ENCODE measurements around the gene B3GALNT2. TPM values are rescaled to one million over a fixed set of nuclear protein-coding genes. Genes with fewer than 3 reads are reported as not detected.
A peak's percentile ranks its signal among the peaks of the same experiment; 100 is the strongest.
"Not testable (repeated sequence)": the region's sequence is repeated elsewhere in the genome, so short reads cannot be mapped to it uniquely, and the experiment has no call there.

The B3GALNT2 gene
- total and polyA plus RNA-seq, 12 donors: 2.6 to 26.6 (median 21.4) TPM

GRCh38 chr1:235546369-235547155, 42.3 kb upstream of the B3GALNT2 start:
- 32 to 42% methylated on average over 10 of the region's 10 CpGs for WGBS, 2 donors
- DNase-seq; intact Hi-C loops (cut with DNase I); H3K27me3 ChIP-seq; H3K27ac ChIP-seq; ATAC-seq; H3K36me3 ChIP-seq; H3K4me3 ChIP-seq; H3K4me1 ChIP-seq; H3K9me3 ChIP-seq: not testable (repeated sequence)
- peak in 1 of 9 donors; percentile 23 for TF ChIP-seq CTCF (IDR thresholded peaks at IDR 0.05)

- intact Hi-C loops (cut with DNase I): no loop called here
- Histone ChIP-seq H3K27me3 (peaks cover 0 to 7% (median 0%) of the 10 kb centered on the region in 7 donors), H3K27ac (no peak overlapping the region), H3K4me3 (no peak overlapping the region), H3K4me1 (no peaks in the 10 kb centered on the region), H3K36me3 (no peaks in the 10 kb centered on the region), H3K9me3 (no peaks in the 10 kb centered on the region)
- no peak for DNase-seq
- TF ChIP-seq CTCF (IDR thresholded peaks at IDR 0.05): no peak
- WGBS, 2 donors: 92 to 93% methylated on average over 9 of the region's 9 CpGs
- no peak for ATAC-seq
These were observed 41.2 kb upstream of the B3GALNT2 start for GRCh38 chr1:235545292-235545930.

GRCh38 chr1:235542845-235543244, 38.6 kb upstream of the B3GALNT2 start:
- DNase-seq; H3K9me3 ChIP-seq; H3K4me1 ChIP-seq; intact Hi-C loops (cut with DNase I); H3K36me3 ChIP-seq; H3K4me3 ChIP-seq; H3K27me3 ChIP-seq; ATAC-seq; H3K27ac ChIP-seq: not testable (repeated sequence)
- 80 to 82% methylated on average over 7 of the region's 7 CpGs for WGBS, 2 donors

GRCh38 chr1:235533476-235534168, 29.4 kb upstream of the B3GALNT2 start:
- Histone ChIP-seq H3K36me3 (no peaks in the 10 kb centered on the region), H3K9me3 (no peaks in the 10 kb centered on the region), H3K27ac (no peak overlapping the region), H3K4me1 (no peaks in the 10 kb centered on the region), H3K27me3 (no peaks in the 10 kb centered on the region), H3K4me3 (no peak overlapping the region)
- no peak for TF ChIP-seq CTCF (IDR thresholded peaks at IDR 0.05)
- no peak for ATAC-seq
- no peak for DNase-seq
- intact Hi-C loops (cut with DNase I): no loop called here
- WGBS, 2 donors: 55 to 58% methylated on average over 8 of the region's 8 CpGs
